GM10248 (cell line): ENCODE data around the gene C5AR1.

Source experiments
- CTCF ChIA-PET: fragments of 300-600 bp; sonication (Branson Sonifier 250); formaldehyde crosslinking; extraction: SDS; loops from one replicate; lab custom pipeline; 2021; ENCODE audit warnings: antibody characterized with exemption; lab: Yijun Ruan, JAX
- POLR2A ChIA-PET: fragments of 350-650 bp; sonication (Branson Sonifier 250); formaldehyde crosslinking; extraction: SDS; loops from one replicate; lab custom pipeline; 2020; ENCODE audit warnings: antibody characterized with exemption; lab: Yijun Ruan, JAX
- DNase-seq: peaks from one replicate; pipeline ENCODE4 v3.0.0; 2012; ENCODE audit errors: extremely low spot score
- TF ChIP-seq, protein P1 (sequence below): IDR thresholded peaks from 2 replicates; pipeline ENCODE4 v1.5.1; 2012; ENCODE audit warnings: mild to moderate bottlenecking, low read depth; ENCODE audit errors: extremely low read depth, missing control alignments, control extremely low read depth

C5AR1 gene

DNA sequence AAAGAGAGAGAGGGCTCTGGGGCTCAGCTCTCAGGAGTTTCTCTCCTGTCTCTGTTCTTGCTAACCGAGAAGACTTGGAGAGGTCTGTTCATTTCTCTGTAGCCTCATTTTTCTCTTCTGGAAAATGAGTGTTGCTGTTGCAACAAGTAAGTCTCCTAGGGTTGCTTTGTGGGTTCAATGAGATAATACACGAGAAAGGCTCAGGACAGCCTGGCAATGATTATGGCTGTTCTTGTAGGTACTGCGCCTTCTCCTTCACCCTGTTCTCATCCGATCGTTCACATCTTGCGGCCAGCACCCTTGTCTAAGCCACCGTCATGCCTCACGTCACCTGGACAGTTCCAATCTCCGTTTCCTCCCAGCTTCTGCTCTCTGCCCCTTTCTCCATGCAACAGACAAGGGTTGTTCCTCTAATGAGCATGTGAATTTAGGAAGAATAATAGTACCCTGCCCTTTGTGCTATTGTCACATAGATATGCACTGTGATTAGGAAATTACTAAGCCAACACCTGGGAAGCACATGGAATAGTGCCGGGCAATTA lies 4.2 kb downstream of the C5AR1 start:
- TF ChIP-seq, protein P1, sequence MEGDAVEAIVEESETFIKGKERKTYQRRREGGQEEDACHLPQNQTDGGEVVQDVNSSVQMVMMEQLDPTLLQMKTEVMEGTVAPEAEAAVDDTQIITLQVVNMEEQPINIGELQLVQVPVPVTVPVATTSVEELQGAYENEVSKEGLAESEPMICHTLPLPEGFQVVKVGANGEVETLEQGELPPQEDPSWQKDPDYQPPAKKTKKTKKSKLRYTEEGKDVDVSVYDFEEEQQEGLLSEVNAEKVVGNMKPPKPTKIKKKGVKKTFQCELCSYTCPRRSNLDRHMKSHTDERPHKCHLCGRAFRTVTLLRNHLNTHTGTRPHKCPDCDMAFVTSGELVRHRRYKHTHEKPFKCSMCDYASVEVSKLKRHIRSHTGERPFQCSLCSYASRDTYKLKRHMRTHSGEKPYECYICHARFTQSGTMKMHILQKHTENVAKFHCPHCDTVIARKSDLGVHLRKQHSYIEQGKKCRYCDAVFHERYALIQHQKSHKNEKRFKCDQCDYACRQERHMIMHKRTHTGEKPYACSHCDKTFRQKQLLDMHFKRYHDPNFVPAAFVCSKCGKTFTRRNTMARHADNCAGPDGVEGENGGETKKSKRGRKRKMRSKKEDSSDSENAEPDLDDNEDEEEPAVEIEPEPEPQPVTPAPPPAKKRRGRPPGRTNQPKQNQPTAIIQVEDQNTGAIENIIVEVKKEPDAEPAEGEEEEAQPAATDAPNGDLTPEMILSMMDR = no peak
- DNase-seq = no peak
- ChIA-PET CTCF (interaction anchor here (4.2 kb wide), 1 partner anchor 8 kb away, joined by 14 read pairs; no protein-coding TSS in a partner anchor), POLR2A (no interaction called here)

DNA sequence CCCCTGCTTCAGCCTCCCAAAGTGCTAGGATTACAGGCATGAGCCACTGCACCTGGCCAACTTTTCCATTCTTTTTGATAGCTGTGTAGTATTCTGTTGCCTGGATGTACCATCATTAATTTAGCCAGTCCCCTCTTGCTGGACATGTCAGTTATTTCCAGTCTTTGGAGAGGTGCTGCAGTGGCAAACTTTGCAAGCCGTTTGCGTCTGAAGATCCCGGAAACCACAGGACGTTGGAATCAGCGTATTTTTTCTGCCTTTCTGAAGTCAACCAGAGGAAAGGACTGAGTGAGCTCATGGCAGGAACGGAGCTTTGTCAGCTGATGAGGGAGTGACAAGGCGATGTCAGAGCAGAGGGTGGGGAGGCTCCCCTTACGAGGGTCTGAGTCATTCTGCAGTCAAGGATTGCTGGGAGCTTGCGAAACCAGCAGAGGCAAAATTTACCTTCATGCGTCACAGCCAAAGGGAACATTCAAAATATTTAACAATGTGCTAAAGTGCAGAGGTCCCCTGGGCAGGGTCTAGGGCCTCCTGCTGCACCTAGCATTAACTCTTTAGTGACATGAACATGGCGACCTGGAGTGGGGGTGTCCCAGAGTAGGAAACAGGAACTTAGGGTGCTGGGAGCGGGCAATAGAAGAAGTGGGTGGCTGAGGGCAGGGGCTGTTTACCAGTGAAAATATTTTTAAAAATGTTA lies 5.6 kb downstream of the C5AR1 start:
- DNase-seq = no peak
- POLR2A ChIA-PET = no interaction called here
- TF ChIP-seq, protein P1 = no peak
- CTCF ChIA-PET = interaction anchor here (1.0 to 4.2 kb wide), 3 partner anchors 10 to 76 kb away, joined by 3 to 14 read pairs (median 3); no protein-coding TSS in a partner anchor

DNA sequence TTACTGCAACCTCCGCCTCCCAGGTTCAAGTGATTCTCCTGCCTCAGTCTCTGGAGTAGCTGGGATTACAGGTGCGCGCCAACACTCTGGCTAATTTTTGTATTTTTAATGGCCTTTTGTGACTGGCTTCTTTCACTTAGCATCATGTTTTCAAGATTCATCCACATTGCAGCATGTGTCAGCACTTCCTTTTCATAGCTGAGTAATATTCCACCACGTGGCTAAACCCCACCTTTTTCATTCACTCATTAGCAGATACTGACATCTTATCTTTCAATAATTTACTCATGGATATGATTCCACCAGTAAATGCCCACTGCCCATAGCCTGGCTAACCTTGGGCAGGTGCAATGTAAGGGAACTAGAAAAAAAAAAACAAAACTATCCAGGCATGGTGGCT lies 6.9 kb downstream of the C5AR1 start:
- DNase-seq = no peak
- POLR2A ChIA-PET = no interaction called here
- CTCF ChIA-PET = interaction anchor here (1.6 to 4.2 kb wide), 3 partner anchors 11 to 32 kb away, joined by 4 to 14 read pairs (median 10); partner anchors contain the start of gene DHX34
- TF ChIP-seq, protein P1 = no peak

DNA sequence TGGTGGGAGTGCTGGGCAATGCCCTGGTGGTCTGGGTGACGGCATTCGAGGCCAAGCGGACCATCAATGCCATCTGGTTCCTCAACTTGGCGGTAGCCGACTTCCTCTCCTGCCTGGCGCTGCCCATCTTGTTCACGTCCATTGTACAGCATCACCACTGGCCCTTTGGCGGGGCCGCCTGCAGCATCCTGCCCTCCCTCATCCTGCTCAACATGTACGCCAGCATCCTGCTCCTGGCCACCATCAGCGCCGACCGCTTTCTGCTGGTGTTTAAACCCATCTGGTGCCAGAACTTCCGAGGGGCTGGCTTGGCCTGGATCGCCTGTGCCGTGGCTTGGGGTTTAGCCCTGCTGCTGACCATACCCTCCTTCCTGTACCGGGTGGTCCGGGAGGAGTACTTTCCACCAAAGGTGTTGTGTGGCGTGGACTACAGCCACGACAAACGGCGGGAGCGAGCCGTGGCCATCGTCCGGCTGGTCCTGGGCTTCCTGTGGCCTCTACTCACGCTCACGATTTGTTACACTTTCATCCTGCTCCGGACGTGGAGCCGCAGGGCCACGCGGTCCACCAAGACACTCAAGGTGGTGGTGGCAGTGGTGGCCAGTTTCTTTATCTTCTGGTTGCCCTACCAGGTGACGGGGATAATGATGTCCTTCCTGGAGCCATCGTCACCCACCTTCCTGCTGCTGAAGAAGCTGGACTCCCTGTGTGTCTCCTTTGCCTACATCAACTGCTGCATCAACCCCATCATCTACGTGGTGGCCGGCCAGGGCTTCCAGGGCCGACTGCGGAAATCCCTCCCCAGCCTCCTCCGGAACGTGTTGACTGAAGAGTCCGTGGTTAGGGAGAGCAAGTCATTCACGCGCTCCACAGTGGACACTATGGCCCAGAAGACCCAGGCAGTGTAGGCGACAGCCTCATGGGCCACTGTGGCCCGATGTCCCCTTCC lies 10.5 kb downstream of the C5AR1 start:
- ChIA-PET CTCF (interaction anchor here (1.6 kb wide), 1 partner anchor 116 kb away, joined by 3 read pairs; no protein-coding TSS in a partner anchor), POLR2A (no interaction called here)
- TF ChIP-seq, protein P1 = no peak

DNA sequence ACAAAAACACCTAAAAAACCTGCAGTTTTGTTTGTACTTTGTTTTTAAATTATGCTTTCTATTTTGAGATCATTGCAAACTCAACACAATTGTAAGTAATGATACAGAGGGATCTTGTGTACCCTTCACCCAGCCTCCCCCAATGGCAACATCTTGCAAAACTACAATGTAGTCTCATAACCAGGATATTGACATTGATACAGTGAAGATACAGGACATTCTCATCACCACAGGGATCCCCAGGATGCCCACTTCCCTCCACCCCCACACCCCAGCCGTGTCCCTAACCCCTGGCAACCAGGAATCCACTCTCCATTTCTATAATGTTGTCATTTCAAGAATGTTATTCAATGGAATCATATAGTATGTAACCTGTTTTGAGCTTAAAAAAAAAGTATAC lies 12.0 kb downstream of the C5AR1 start:
- POLR2A ChIA-PET = no interaction called here
- CTCF ChIA-PET = interaction anchor here (1.4 to 1.6 kb wide), 2 partner anchors 27 to 115 kb away, joined by 3 to 4 read pairs; partner anchors contain the start of gene DHX34
- TF ChIP-seq, protein P1 = no peak
- DNase-seq = no peak

More for the DNA sequence above, 10.5 kb downstream of the C5AR1 start:
- no peak for DNase-seq

DNA sequence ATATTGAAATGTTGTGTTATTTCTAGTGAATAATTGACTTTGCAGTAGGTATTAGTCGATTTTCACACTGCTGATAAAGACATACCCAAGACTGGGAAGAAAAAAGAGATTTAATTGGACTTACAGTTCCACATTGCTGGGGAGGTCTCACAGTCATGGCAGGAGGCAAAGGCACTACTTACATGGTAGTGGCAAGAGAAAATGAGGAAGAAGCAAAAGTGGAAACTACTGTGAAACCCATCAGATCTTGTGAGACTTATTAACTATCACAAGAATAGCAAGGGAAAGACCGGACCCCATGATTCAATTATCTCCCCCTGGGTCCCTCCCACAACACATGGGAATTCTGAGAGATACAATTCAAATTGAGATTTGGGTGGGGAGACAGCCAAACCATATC lies 12.4 kb downstream of the C5AR1 start:
- CTCF ChIA-PET = interaction anchor here (1.4 to 1.6 kb wide), 2 partner anchors 26 to 114 kb away, joined by 3 to 4 read pairs; partner anchors contain the start of gene DHX34
- POLR2A ChIA-PET = no interaction called here
- TF ChIP-seq, protein P1 = no peak
- no peak for DNase-seq
